Cardiac muscle cell (in vitro differentiated cells and primary cell): ENCODE results near the gene TMUB2. TPM values are rescaled to one million over a fixed set of nuclear protein-coding genes. Genes with fewer than 3 reads are reported as not detected.

Experiments used
- DNase-seq, 2 donors: peaks; one replicate each; pipeline versions ENCODE4 v3.0.0 to v3.0.0-alpha.2; 2010 to 2017; ENCODE audit warnings: low read depth in 1 of 2, low spot score in 1 of 2
- H3K27ac ChIP-seq: fragments of 200-600 bp; sonication (generic); 2 replicates; pipeline ENCODE4 v1.5.1; 2016
- H3K27me3 ChIP-seq: fragments of 200-600 bp; sonication (generic); 2 replicates; pipeline ENCODE4 v1.6.0; 2016; ENCODE audit warnings: control low read depth
- H3K36me3 ChIP-seq: fragments of 200-600 bp; sonication (generic); 2 replicates; pipeline ENCODE4 v1.5.1; 2016; ENCODE audit warnings: control low read depth
- H3K4me1 ChIP-seq: fragments of 200-600 bp; sonication (generic); 2 replicates; pipeline ENCODE4 v1.8.1; 2017; ENCODE audit warnings: low read depth, mild to moderate bottlenecking, mixed run types
- H3K4me3 ChIP-seq: fragments of 200-600 bp; sonication (generic); 2 replicates; pipeline ENCODE4 v1.5.1; 2016; ENCODE audit warnings: mild to moderate bottlenecking
- H3K9me3 ChIP-seq: fragments of 200-600 bp; sonication (generic); 2 replicates; pipeline ENCODE4 v1.5.1; 2017; ENCODE audit warnings: low read depth, mild to moderate bottlenecking, control low read depth
- CTCF ChIP-seq: IDR thresholded peaks from 2 replicates; pipeline ENCODE4 v1.5.1; 2012; ENCODE audit warnings: low read depth, mild to moderate bottlenecking, low read length
- polyA plus RNA-seq: library from polyadenylated mRNA; unstranded; fragments of >200 nt; fragmentation: Nextera tagmentation; extraction: Ambion mirVana; gene quantifications from 2 replicates; pipeline ENCODE4 v1.2.1, GENCODE V29; 2016
- total RNA-seq: library from RNA; depleted of rRNA; stranded (reverse); fragments of >200 nt; gene quantifications from 2 replicates; pipeline ENCODE4 v1.2.3, GENCODE V29; 2016

The TMUB2 gene
- total and polyA plus RNA-seq, 2 experiments from 2014 or later: 40.5 to 43.9 TPM

GRCh38 chr17:44216694-44217093 is 29.9 kb downstream of the TMUB2 start:
- peaks cover 30% of the 10 kb centered on the region for H3K36me3 ChIP-seq
- DNase-seq: no peak
- H3K27ac ChIP-seq: no peak overlapping the region
- H3K9me3 ChIP-seq: no peaks in the 10 kb centered on the region
- no peaks in the 10 kb centered on the region for H3K27me3 ChIP-seq
- TF ChIP-seq CTCF: no peak
- H3K4me1 ChIP-seq: peaks cover 9% of the 10 kb centered on the region
- no peak overlapping the region for H3K4me3 ChIP-seq

- no peak for DNase-seq
- Histone ChIP-seq H3K36me3 (peaks cover 30% of the 10 kb centered on the region), H3K27ac (peak overlapping the region; percentile 98)
Observed at GRCh38 chr17:44217738-44218343, 31.1 kb downstream of the TMUB2 start.

GRCh38 chr17:44218344-44219107 is 31.8 kb downstream of the TMUB2 start:
- TF ChIP-seq CTCF: peak; percentile 59

More at GRCh38 chr17:44217738-44218343, 31.1 kb downstream of the TMUB2 start:
- Histone ChIP-seq H3K4me1 (peaks cover 12% of the 10 kb centered on the region), H3K9me3 (no peaks in the 10 kb centered on the region), H3K27me3 (no peaks in the 10 kb centered on the region), H3K4me3 (peak overlapping the region; percentile 100)
- TF ChIP-seq CTCF: no peak

GRCh38 chr17:44219108-44219615 is 32.4 kb downstream of the TMUB2 start:
- H3K36me3 ChIP-seq: peaks cover 27% of the 10 kb centered on the region
- peak overlapping the region; percentile 98 for H3K27ac ChIP-seq
- peaks cover 16% of the 10 kb centered on the region for H3K4me1 ChIP-seq
- peak overlapping the region; percentile 100 for H3K4me3 ChIP-seq
- H3K27me3 ChIP-seq: no peaks in the 10 kb centered on the region
- peak in 1 of 2 donors; percentile 83 for DNase-seq
- peak; percentile 24 for TF ChIP-seq CTCF
- H3K9me3 ChIP-seq: no peaks in the 10 kb centered on the region

More at GRCh38 chr17:44218344-44219107, 31.8 kb downstream of the TMUB2 start:
- H3K4me3 ChIP-seq: peak overlapping the region; percentile 100
- peak overlapping the region; percentile 98 for H3K27ac ChIP-seq
- peaks cover 30% of the 10 kb centered on the region for H3K36me3 ChIP-seq
- peaks cover 16% of the 10 kb centered on the region for H3K4me1 ChIP-seq
- DNase-seq: peak; percentile 92 to 93
- H3K9me3 ChIP-seq: no peaks in the 10 kb centered on the region
- H3K27me3 ChIP-seq: no peaks in the 10 kb centered on the region

GRCh38 chr17:44219616-44220212 is 32.9 kb downstream of the TMUB2 start, which contains the start of gene UBTF:
UBTF (minus strand) TSS chr17:44219675; CDS start chr17:44218229, 1,446 bp downstream.
- peak within 1 kb of the TSS; percentile 100 for H3K4me3 ChIP-seq
- TF ChIP-seq CTCF: no peak
- peaks cover 16% of the 10 kb centered on the region for H3K4me1 ChIP-seq
- H3K9me3 ChIP-seq: no peaks in the 10 kb centered on the region
- peak; percentile 77 to 80 for DNase-seq
- no peaks in the 10 kb centered on the region for H3K27me3 ChIP-seq
- H3K27ac ChIP-seq: peak within 1 kb of the TSS; percentile 98
- H3K36me3 ChIP-seq: peaks cover 21% of the 10 kb centered on the region
